Activated CD4-positive, alpha-beta T cell treated with anti-CD3 and anti-CD28 coated beads for 1 hour (primary cell): Measurements from ENCODE around the gene ICAM5.
"Not testable (repeated sequence)": the region's sequence is repeated elsewhere in the genome, so short reads cannot be mapped to it uniquely, and the experiment has no call there.

Experiments
- DNase-seq: peaks from one replicate; pipeline ENCODE4 v3.0.0-alpha.2; 2020

The ICAM5 gene

GRCh38 chr19:10270616-10271394, 18.9 kb upstream of the ICAM5 start, which contains the start of gene ICAM1:
ICAM1 (plus strand) TSS chr19:10271120; CDS start chr19:10271160, 40 bp downstream.
- DNase-seq, result peak; percentile 53

GRCh38 chr19:10271543-10272086, 18.1 kb upstream of the ICAM5 start:
- no peak for DNase-seq

- DNase-seq, result no peak
Measured at GRCh38 chr19:10274589-10274988, 15.2 kb upstream of the ICAM5 start.

GRCh38 chr19:10277795-10278589, 11.8 kb upstream of the ICAM5 start:
- DNase-seq, result no peak

GRCh38 chr19:10278935-10279334, 10.8 kb upstream of the ICAM5 start:
- no peak for DNase-seq

GRCh38 chr19:10279737-10280442, 9.9 kb upstream of the ICAM5 start:
- DNase-seq, result no peak

- DNase-seq, result not testable (repeated sequence)
Measured at GRCh38 chr19:10282043-10282442, 7.7 kb upstream of the ICAM5 start.

- DNase-seq, result no peak
Measured at GRCh38 chr19:10283301-10284064, 6.3 kb upstream of the ICAM5 start.

- no peak for DNase-seq
Measured at GRCh38 chr19:10284065-10284959, 5.4 kb upstream of the ICAM5 start.

GRCh38 chr19:10284960-10285278, 4.8 kb upstream of the ICAM5 start:
- DNase-seq, result no peak

- no peak for DNase-seq
Measured at GRCh38 chr19:10285393-10285792, 4.4 kb upstream of the ICAM5 start.

- no peak for DNase-seq
Measured at GRCh38 chr19:10286803-10287737, 2.7 kb upstream of the ICAM5 start, which contains the start of gene ICAM4. ICAM4 (plus strand) TSS chr19:10286955; CDS start chr19:10287013, 58 bp downstream.

GRCh38 chr19:10288662-10289166, 1.0 kb upstream of the ICAM5 start:
- DNase-seq, result no peak

- DNase-seq, result peak; percentile 39
Measured at GRCh38 chr19:10289167-10289835, 451 bp upstream of the ICAM5 start.

- no peak for DNase-seq
Measured at GRCh38 chr19:10290357-10290875, 664 bp downstream of the ICAM5 start.

GRCh38 chr19:10290876-10291553, 1.3 kb downstream of the ICAM5 start:
- peak; percentile 26 for DNase-seq

GRCh38 chr19:10291554-10292205, 1.9 kb downstream of the ICAM5 start:
- DNase-seq, result no peak
